A172 (cell line): ENCODE data around the gene LENEP. TPM values are rescaled to one million over a fixed set of nuclear protein-coding genes. Genes with fewer than 3 reads are reported as not detected.

ENCODE experiments used
- DNase-seq: peaks from one replicate; pipeline ENCODE4 v3.0.0-alpha.2; 2015; ENCODE audit warnings: low spot score
- total RNA-seq: library from RNA; depleted of rRNA; stranded (reverse); fragments of >200 nt; shearing (Covaris generic); gene quantifications from 2 replicates; pipeline ENCODE4 v1.2.3, GENCODE V29; 2014

LENEP gene
- total RNA-seq, 1 experiment from 2014 or later, result not detected

- DNase-seq, result no peak
Measured at GRCh38 chr1:154998818-154999570, 5.6 kb downstream of the LENEP start.

GRCh38 chr1:154999571-155000410, 6.4 kb downstream of the LENEP start:
- DNase-seq, result no peak

- DNase-seq, result no peak
Measured at GRCh38 chr1:155000411-155000725, 7.0 kb downstream of the LENEP start.

- DNase-seq, result peak; percentile 84
Measured at GRCh38 chr1:155000726-155001424, 7.5 kb downstream of the LENEP start.

- no peak for DNase-seq
Measured at GRCh38 chr1:155001425-155001674, 8.0 kb downstream of the LENEP start.

- DNase-seq, result peak; percentile 98
Measured at GRCh38 chr1:155001675-155002463, 8.5 kb downstream of the LENEP start.

- peak; percentile 53 for DNase-seq
Measured at GRCh38 chr1:155002464-155003226, 9.3 kb downstream of the LENEP start, which contains the start of gene ZBTB7B. ZBTB7B (plus strand) TSS chr1:155002802; CDS start chr1:155014661, 11,859 bp downstream.

GRCh38 chr1:155003227-155003765, 9.9 kb downstream of the LENEP start:
- DNase-seq, result no peak

GRCh38 chr1:155003766-155004351, 10.5 kb downstream of the LENEP start:
- DNase-seq, result peak; percentile 78

- no peak for DNase-seq
Measured at GRCh38 chr1:155004352-155005075, 11.1 kb downstream of the LENEP start.

GRCh38 chr1:155005076-155006011, 12.0 kb downstream of the LENEP start:
- DNase-seq, result peak; percentile 65

GRCh38 chr1:155006601-155007101, 13.3 kb downstream of the LENEP start:
- DNase-seq, result no peak

GRCh38 chr1:155007251-155007828, 14.0 kb downstream of the LENEP start:
- DNase-seq, result no peak

GRCh38 chr1:155008015-155008941, 14.9 kb downstream of the LENEP start:
- no peak for DNase-seq

GRCh38 chr1:155009221-155009711, 15.9 kb downstream of the LENEP start:
- DNase-seq, result no peak

GRCh38 chr1:155009742-155010141, 16.4 kb downstream of the LENEP start:
- no peak for DNase-seq
